ENCODE measurements around the gene PLEKHA8.
"Not testable (repeated sequence)": the region's sequence is repeated elsewhere in the genome, so short reads cannot be mapped to it uniquely, and the experiment has no call there.

The PLEKHA8 gene

DNA sequence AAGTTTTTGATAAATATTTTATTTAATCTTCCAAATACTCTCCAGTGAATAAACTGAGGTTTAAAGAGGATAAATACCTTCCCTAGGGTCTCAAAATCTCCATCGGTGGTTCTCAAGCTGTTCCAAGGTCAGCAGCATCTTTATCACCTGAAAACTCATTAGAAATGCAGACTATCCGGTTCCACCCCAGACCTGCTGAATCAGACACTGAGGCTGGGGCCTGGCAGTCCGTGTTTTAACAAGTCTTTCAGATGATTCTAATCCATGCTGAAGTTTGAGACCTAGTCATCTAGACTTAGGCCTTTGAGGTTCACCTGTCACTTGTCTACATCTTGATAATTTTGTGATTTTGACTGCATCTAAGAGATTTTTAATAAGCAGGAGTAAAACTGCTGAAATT lies 37.5 kb downstream of the PLEKHA8 start:
- no peak for DNase-seq (ENCODE audit: low spot score)

DNA sequence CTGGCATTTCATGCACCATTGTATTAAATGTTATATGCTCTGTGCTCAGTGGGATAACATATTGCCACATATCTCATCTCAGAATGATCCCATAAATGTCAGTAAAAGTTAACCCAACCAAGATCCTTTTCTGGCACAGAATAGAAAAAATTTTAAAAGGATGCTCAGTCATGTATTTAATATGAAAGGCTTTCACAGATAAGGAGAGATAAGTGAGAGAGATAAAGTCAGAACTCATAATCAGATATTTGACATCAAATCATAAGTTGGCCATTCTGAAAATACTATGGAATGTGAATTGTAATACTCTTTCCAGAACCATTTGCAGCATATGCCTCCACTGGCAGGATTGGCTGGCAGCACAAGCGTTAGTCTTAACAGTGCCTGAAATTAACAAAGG lies 38.5 kb downstream of the PLEKHA8 start:
- no peak for DNase-seq (ENCODE audit: low spot score)

DNA sequence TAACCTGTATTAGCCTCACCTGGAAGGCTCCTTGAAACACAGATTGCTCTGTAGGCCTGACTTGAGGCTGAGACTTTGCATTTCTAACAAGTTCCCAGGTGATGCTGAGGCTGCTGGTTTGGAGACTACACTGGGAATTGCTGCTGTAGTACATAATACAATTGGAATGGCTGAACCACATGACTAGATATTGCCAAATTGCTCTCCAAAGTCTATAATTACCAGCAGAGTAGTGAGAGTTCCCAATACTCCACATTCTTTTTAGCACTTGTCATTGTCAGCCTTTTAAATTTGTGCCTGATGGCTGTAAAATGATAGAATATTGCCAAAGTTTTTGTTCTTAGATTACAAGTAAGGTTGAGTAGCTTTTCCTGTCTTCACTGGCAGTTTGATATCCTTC lies 39.9 kb downstream of the PLEKHA8 start:
- DNase-seq (ENCODE audit: low spot score) = peak; percentile 78

DNA sequence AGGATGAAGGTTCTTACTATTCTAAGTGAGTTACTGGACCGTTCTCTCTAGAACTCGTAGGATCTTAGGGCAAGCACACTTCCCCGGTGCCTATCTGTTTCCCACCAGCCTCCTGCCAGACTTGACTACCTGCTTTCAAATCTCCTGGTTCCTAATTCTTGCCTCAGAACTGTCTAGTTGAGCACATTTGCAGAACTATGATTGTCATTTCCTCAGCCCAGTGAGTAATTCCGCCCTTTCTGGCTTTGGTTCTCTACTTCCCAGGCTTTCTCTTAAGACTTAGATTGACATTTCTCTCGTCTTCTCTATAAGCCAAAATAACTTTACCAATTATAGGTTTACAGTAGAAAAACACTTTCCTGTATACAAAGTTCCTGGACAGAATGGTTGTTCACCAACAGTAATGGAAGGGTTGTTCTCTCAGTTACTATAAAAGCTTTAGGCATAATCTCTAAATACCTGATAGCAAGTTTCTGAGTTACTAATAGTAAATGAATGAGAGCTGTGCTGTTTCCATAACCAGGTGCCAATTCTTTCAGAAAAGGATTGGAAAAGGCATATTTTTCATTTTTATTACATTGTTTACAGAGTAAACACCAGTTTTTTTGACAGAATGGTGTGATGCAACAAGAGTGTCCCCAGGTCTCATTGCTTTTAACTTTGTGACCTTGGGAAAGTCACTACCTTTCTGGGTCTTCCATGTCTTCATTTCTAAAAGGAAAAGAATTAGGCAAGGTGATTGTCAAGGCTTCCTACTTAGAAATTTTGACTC lies 41.1 kb downstream of the PLEKHA8 start:
- no peak for DNase-seq (ENCODE audit: low spot score)

DNA sequence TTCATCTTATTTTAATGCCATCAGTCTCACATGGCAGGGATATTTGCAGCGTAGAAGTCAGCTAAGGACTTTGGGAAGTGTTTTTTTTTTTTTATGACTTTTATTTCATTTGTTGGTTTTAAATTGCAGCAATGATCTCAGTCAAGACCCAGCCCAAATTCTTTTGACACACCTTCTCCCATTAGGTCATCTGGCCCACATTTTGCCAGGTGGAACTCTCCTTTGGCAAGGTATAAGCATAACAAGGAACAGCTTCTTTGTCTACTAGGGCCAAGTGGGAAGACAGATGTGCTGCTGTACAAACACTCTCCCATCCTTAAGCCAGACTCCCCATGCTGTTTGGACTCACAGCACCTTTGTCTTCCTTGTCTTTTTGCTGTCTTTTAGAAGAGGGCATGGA lies 41.8 kb downstream of the PLEKHA8 start:
- no peak for DNase-seq (ENCODE audit: low spot score)

DNA sequence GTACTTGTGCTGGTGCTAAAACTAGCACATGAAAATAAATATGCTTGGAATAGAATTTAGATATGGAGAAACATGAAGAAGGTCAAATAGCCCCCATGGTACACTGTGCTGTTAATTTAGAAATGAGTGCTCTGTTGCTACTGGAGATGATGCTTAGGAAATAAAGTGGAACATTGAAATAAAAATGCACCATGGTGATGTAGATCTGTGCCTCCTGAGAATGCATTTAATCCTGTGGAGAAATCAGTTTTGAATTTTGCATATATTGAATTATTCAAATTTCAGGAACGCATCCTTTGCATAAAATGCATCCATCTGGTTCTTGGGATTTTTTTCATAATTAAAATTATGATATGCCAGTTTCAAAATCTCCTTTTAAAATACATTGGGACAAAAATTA lies 44.5 kb downstream of the PLEKHA8 start:
- no peak for DNase-seq (ENCODE audit: low spot score)

DNA sequence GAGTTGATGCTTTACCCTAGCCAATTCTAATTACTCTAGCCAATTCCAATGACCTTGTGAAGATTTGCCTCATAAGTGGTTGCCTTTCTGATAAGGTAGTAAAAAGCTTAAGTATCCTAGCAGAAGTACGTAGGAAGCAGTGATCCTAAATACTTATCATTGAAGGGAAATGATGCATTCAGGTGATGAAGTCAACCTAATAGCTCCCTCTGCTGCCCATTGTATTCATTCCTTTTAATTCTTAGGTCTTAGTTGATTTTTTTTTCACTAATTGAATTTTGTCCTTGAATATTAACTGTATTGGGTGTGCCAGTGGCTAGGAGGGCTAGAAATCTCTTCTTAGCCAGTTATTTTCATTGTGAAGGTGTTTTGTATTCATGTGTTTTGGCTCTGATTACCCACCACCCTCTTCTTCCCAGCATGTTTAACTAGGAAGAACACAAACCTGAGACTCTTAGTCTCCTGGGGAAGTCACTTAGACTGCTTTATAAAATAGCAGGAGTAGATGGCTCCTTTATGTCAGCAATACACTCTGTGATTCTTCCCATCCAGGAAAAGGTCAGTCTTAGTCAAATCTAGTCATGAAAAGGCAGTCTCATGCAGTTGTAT lies 46.3 kb downstream of the PLEKHA8 start:
- peak; percentile 28 for DNase-seq (ENCODE audit: low spot score)

DNA sequence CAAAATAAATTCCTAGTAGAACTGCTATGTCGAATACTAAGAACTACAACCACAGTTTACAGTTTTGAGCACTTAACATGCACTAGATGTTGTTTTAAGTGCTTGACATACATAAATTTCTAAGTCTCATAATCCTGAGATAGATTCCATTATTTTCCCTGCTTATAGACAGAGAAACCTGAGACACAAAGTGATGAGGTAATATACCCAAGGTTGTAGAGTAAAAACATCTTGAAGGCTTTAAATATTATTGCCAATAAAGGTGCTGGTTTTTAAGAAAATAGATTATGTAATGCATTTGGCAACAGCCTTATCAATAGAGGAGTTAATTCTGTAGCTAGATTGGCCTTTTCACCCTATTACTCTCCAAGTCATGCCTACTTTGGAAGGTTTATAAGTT lies 48.2 kb downstream of the PLEKHA8 start:
- no peak for DNase-seq (ENCODE audit: low spot score)

DNA sequence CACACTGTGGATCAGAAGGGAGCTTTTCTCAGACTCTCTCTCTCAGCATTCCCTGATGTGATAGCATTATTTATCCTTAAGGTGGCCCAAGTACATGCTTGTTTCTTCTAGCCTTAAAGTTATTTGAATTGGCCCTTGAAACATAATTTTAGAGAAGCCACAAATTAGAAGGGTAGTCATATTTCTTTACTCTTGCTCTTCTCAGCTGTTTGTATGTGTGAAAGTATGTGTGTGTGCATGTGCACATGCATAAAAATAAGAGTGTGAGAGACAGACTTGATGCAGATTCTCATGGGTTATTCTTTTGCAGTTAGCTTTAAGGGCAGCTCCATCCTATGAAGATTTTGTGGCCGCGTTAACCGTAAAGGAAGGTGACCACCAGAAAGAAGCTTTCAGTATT lies 50.1 kb downstream of the PLEKHA8 start:
- DNase-seq (ENCODE audit: low spot score) = no peak

DNA sequence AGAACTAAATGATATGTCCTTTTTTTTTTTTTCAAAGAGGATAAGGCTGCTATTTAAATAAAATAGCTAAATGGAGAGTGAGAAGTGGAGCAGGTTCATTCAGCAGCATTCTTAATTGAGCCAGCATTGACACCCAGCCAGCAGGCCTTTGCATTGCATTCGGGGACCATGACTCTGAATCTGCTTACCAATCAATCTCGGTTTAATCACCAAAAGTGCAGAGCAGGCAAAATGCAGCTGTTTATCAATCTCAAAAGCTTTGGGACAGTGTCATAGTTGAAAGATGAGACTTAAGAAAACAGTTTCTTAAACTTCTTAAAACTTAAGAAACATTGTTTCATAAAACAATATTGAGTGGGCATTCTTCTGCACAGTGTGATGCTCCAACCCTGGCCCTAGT lies 51.7 kb downstream of the PLEKHA8 start:
- no peak for DNase-seq (ENCODE audit: low spot score)

DNA sequence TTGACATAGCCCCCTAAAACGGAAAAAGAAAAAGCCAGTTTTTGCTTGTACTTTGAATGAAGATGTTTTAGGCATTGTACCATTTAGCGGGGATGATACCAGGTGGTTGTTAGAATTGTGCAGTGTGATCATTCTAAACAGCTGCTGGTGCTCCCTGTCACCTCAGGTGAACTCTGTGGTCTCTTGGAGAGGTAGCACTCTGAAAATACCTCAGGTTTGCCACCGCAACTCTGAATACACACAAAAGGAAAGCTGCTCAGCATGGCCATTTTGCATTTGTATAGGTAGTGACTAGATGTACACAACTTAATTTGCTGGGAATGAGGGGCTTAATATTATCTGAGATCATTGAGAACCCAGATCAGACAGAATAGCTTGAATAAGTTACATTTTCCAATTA lies 52.6 kb downstream of the PLEKHA8 start:
- no peak for DNase-seq (ENCODE audit: low spot score)

DNA sequence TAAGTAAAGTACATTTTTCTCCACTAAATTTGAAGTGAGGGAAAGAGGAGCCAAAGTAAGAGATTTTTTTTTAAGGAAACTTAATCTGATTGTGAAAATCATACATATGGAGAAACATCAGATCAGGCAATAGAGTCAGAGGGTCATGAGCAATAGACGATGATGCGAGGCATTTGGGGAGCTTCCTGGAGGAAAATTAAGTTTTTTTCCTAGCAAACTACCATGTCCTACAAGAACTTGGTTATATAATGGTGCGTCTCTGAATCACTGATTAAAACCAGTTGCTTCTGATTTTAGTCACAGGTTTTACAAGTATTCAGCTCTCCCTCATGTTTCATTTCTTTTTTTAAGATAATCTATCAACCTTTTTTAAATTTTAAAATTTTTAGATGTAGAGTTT lies 54.5 kb downstream of the PLEKHA8 start:
- DNase-seq (ENCODE audit: low spot score) = no peak

DNA sequence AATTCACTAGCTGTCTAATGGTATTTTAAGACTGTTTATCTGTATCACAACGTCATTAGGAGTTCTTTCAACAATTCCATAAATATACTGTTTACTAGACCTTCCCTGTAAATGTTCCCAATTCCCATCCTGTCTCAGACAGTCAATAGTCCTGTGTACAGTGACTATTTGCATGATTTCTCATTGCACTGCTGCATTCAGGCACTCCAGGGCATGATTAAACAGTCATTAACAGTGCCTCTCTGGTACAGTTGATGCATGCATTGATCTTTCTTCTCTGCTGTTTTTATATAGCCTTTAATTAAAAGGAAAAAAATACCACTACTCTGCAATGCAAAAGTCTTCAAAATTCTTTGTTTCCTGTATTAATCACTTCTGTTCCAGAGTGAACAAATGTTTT lies 55.1 kb downstream of the PLEKHA8 start:
- DNase-seq (ENCODE audit: low spot score) = no peak

DNA sequence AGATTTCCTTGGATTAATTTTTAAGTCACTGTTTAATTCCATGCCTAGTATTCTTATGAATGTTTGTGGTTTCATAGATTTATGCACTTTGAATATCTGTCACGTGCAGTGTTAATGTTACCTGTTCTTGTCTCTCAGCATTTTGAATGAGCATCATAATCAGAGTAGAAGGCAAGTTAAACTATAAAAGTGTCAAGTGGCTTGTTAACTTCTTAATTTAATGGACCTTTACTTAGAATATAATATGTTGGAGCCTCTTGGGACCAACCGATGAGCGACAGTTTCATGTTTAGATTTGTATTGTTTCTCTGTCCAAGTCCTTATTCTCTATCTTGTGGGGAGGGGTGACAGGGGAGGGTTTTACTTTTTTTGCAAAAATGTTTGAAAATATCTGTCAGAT lies 56.0 kb downstream of the PLEKHA8 start:
- no peak for DNase-seq (ENCODE audit: low spot score)

DNA sequence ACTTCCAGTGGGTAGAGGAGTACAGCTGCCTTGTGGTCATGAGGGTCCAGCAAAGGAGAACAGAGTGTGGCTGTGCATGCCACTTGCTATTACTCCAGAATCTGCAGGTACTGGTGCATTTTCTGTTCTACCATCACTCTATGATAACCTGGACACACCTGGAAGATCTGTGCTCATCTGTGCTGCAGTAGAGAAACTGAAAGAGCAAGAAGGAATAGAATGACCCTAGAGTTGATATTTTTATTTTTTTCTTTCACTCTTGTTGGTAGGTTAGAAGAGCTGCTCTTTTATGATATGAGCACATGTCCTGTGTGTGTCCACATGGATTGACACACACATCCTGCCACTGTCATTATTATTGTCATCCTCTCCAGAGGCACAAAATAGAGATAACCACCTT lies 58.3 kb downstream of the PLEKHA8 start:
- DNase-seq (ENCODE audit: low spot score) = no peak

DNA sequence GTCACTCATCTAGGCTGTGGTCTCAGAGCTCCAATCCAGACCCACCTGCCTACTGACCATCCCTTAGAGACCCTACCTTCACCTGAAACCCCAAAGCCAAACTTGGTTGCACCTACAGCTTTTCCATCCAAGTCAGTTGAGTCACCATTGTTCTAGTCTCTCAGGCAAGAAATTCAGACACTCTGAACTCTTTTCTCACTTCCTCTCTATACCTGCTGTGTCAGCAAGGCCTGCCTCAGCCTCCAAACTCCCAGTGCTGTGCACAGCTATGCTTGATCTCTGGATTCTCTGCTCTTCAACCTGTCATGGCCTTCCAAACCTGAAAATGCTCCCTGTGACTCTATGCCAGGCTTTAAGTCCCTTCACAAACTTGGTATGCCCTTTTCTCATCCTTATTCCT lies 59.2 kb downstream of the PLEKHA8 start:
- no peak for DNase-seq (ENCODE audit: low spot score)

DNA sequence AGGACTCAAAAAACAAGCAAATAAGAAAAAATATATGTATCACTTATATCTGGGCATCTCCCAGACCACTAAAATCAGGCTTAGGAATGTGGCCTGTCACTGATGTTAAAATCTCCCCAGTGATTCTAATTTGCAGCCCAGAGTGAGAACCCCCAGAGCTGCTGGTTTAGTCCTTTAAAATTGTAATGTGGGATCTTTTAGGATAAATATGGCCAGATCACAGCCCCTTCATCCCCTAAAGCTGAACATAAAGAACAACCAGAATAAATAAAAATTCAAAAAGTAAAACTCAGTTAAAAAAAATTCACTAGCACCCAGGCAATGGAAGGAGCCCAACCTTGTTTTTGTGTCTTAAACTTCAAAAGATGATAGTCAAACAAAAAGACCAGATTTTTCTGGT lies 60.1 kb downstream of the PLEKHA8 start:
- no peak for DNase-seq (ENCODE audit: low spot score)

DNA sequence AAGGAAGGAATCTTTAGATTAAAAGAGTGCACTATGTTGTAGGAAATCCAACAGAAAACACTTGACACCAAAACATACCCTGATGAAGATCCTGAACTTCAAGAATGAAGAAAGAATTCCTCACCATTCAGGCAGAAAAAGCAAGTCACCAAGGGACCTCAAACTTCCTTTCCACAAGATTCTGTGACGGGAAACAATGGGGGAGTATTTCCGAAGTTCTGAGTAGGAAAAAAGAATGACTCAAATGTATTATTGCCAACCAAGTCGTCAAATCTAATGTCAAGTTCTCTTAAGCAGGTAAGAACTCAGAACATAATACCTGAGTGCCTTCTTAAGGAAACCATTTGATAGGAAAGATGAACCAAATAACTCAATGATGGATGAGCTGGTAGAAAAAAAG lies 61.9 kb downstream of the PLEKHA8 start:
- no peak for DNase-seq (ENCODE audit: low spot score)

DNA sequence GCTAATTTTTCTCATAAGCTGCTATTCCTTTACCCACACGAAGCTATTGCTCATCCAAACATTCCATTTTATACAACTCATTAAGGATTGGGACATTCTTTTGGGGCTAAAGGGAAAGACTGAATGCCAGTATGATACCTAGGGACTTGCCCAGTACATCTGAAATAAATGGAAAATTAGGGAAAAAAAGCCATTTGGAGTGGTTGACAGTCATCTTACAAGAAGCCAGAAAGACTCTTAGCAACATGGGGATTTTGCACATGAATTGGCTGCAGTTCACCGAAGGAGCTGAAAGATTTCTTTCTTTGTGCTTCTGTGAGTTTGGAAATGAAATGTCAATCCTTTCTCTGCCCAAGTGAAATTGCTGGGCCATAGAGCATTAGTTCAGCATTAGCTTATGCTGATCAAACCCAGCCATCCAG lies 63.3 kb downstream of the PLEKHA8 start:
- peak; percentile 81 for DNase-seq (ENCODE audit: low spot score)

DNA sequence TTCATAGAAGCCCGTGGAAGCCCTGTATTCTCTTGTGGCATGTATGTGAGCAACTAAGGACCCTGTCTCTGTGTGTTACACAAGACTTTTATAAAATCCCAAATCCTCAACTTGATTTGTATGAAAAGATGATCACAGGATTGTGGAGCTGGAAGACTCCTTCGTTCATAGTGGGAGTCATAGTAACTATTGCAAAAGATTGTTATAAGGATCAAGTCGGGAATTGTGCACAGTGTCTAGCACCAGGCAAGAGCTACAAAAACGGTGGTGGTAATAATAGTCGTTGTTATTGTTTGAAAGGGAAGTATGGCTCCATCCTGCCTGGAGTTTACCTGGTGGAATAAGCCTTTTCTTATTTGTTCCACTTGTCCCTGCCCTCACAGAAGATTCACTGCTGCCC lies 63.8 kb downstream of the PLEKHA8 start:
- no peak for DNase-seq (ENCODE audit: low spot score)

DNA sequence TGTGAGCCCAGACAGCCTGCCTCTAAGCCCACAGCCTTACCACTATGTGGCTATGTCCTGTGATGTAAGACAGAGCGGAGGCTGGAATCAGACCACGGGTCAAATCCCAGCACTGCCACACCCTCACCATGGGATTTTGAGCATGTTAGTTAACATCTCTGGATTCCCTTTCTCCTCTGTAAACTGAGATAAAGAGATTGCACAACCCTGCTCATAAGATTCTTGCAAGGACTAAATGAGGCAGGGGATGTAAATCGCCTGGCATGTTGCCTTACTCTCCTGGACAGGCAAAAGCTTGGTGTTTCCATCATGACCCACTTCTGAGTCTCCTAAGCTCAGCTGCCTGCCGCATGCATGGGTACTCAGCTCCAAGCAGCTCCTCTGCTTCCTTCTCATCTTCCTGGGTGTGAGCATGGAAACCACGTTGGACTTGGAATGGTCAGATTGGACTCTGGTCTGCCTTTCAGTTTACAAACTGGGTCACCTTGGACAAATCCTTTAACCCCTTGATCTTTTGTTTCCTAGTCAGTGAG lies 65.3 kb downstream of the PLEKHA8 start:
- peak; percentile 33 for DNase-seq (ENCODE audit: low spot score)

DNA sequence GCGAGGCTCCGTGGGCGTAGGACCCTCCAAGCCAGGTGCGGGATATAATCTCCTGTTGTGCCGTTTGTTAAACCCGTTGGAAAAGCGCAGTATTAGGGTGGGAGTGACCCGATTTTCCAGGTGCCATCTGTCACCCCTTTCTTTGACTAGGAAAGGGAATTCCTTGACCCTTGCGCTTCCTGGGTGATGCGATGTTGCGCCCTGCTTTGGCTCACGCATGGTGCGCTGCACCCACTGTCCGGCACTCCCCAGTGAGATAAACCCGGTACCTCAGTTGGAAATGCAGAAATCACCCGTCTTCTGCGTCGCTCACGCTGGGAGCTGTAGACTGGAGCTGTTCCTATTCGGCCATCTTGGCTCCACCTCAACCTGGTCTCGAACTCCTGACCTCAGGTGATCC lies 70.4 kb downstream of the PLEKHA8 start:
- not testable (repeated sequence) for DNase-seq (ENCODE audit: low spot score)

DNA sequence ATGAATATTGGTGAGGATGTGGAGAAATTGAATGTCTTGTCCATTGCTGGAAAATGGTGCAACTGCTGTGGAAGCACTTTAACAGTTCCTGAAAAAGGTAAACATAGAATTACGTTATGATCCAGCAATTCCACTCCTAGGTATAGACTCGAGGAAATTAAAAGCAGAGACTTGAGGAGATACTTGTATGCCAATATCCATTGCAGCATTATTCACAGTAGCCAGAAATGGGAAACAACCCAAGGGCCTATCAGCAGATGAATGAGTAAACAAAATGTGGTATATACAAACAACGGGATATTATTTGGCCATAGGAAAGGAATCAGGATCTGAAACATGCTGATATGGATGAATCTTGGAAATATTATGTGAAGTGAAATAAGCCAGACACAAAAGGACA lies 74.1 kb downstream of the PLEKHA8 start:
- DNase-seq (ENCODE audit: low spot score) = no peak

DNA sequence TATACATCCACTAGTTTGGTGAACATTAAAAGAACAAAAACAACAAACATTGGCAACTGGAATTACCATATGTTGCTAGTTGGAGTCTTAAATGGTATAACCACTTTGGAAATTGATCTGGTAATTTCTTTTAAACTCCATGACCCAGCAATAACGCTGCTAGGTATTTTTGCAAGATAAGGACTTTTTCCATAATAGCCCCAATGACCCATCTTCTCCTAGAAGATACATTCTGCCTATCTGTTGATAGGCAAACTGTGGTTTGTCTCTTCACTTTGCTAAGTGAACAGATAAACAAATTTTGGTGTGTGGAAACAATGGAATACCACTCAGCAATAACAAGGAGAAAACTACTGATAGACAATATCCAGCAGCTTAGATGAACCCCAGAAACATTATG lies 75.9 kb downstream of the PLEKHA8 start:
- DNase-seq (ENCODE audit: low spot score) = no peak
